Retinal pigment epithelial cell (primary cell): Measurements from ENCODE around the gene NOXO1.

ENCODE experiments used
- DNase-seq: peaks from one replicate; pipeline ENCODE4 v3.0.0-alpha.2; 2010; ENCODE audit warnings: low read depth
- H3K4me3 ChIP-seq: 2 replicates; pipeline ENCODE4 v1.5.1; 2011; ENCODE audit warnings: mild to moderate bottlenecking, low read length, control low read depth, moderate library complexity
- CTCF ChIP-seq: conservative IDR thresholded peaks from 2 replicates; pipeline ENCODE4 v1.5.1; 2011; ENCODE audit warnings: low read depth, low read length, control low read depth, inconsistent platforms

Gene NOXO1

GRCh38 chr16:2026461-2027023 is 45.3 kb upstream of the NOXO1 start, which contains the start of gene NHERF2:
TSS of gene NHERF2 (plus strand) at chr16:2026902. CDS start at chr16:2027006, 104 bp downstream.
- peak within 1 kb of the TSS; percentile 54 for H3K4me3 ChIP-seq
- no peak for TF ChIP-seq CTCF
- no peak for DNase-seq

- H3K4me3 ChIP-seq = peak overlapping the region; percentile 33
- TF ChIP-seq CTCF = no peak
- no peak for DNase-seq
Observed at GRCh38 chr16:2025878-2026460, 44.7 kb upstream of the NOXO1 start.

- DNase-seq = no peak
- H3K4me3 ChIP-seq = no peak overlapping the region
- TF ChIP-seq CTCF = no peak
Observed at GRCh38 chr16:2025251-2025650, 44.0 kb upstream of the NOXO1 start.

GRCh38 chr16:2024032-2024420 is 42.8 kb upstream of the NOXO1 start:
- no peak for DNase-seq
- TF ChIP-seq CTCF = no peak
- H3K4me3 ChIP-seq = no peak overlapping the region

GRCh38 chr16:2023092-2024031 is 42.1 kb upstream of the NOXO1 start:
- peak overlapping the region; percentile 32 for H3K4me3 ChIP-seq
- DNase-seq = no peak

GRCh38 chr16:2022723-2023091 is 41.4 kb upstream of the NOXO1 start:
- TF ChIP-seq CTCF = no peak
- no peak for DNase-seq
- H3K4me3 ChIP-seq = peak overlapping the region; percentile 32

More at GRCh38 chr16:2023092-2024031, 42.1 kb upstream of the NOXO1 start:
- TF ChIP-seq CTCF = peak; percentile 91
